Peyer's patch (tissue), 4 donors: Measurements from ENCODE around the gene EFHC1.

Experiments
- POLR2A ChIP-seq, 2 donors: fragments of 450-650 bp; IDR thresholded peaks; one replicate each; pipeline ENCODE4 v1.5.1; 2017; ENCODE audit warnings: antibody characterized with exemption in 2 of 2, mild to moderate bottlenecking in 2 of 2, moderate library complexity in 2 of 2
- TF ChIP-seq, protein P1 (sequence below), 6 experiments: fragments of 450-650 bp in 4 of 6; fragments of 200-600 bp in 2 of 6; sonication (generic) in 1 of 6; IDR thresholded peaks; one replicate each; pipeline ENCODE4 v1.5.1; 2017 to 2019; ENCODE audit warnings: antibody characterized with exemption in 6 of 6, mild to moderate bottlenecking in 3 of 6, moderate library complexity in 1 of 6

- TF ChIP-seq, protein P1, sequence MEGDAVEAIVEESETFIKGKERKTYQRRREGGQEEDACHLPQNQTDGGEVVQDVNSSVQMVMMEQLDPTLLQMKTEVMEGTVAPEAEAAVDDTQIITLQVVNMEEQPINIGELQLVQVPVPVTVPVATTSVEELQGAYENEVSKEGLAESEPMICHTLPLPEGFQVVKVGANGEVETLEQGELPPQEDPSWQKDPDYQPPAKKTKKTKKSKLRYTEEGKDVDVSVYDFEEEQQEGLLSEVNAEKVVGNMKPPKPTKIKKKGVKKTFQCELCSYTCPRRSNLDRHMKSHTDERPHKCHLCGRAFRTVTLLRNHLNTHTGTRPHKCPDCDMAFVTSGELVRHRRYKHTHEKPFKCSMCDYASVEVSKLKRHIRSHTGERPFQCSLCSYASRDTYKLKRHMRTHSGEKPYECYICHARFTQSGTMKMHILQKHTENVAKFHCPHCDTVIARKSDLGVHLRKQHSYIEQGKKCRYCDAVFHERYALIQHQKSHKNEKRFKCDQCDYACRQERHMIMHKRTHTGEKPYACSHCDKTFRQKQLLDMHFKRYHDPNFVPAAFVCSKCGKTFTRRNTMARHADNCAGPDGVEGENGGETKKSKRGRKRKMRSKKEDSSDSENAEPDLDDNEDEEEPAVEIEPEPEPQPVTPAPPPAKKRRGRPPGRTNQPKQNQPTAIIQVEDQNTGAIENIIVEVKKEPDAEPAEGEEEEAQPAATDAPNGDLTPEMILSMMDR (IDR thresholded peaks at IDR 0.05): no peak
- TF ChIP-seq POLR2A (IDR thresholded peaks at IDR 0.05): no peak
Measured at GRCh38 chr6:52532457-52532856, 112.3 kb downstream of the EFHC1 start.
